Parathyroid adenoma (tissue), 2 donors: ENCODE measurements around the gene PGBD2.
A peak's percentile ranks its signal among the peaks of the same experiment; 100 is the strongest.

Experiments used
- H2AFZ ChIP-seq: fragments of 300-600 bp; sonication (generic); one replicate; pipeline ENCODE4 v1.7.0; 2017; ENCODE audit warnings: antibody characterized with exemption, mild to moderate bottlenecking
- H3K27ac ChIP-seq: fragments of 300-600 bp; sonication (generic); one replicate; pipeline ENCODE4 v1.7.0; 2017
- H3K27me3 ChIP-seq: fragments of 300-600 bp; sonication (generic); one replicate; pipeline ENCODE4 v1.7.0; 2017; ENCODE audit warnings: low read length; ENCODE audit not compliant: control insufficient read depth, insufficient read depth
- H3K36me3 ChIP-seq: fragments of 300-600 bp; sonication (generic); one replicate; pipeline ENCODE4 v1.7.0; 2017; ENCODE audit warnings: low read length; ENCODE audit not compliant: control insufficient read depth, insufficient read depth
- H3K4me1 ChIP-seq: fragments of 300-600 bp; sonication (generic); one replicate; pipeline ENCODE4 v1.7.0; 2017; ENCODE audit warnings: control low read depth
- H3K4me2 ChIP-seq: fragments of 300-600 bp; sonication (generic); one replicate; pipeline ENCODE4 v1.7.0; 2017; ENCODE audit warnings: low read length
- H3K4me3 ChIP-seq: fragments of 300-600 bp; sonication (generic); one replicate; pipeline ENCODE4 v1.7.0; 2017; ENCODE audit warnings: low read depth, low read length
- H3K79me2 ChIP-seq: fragments of 300-600 bp; sonication (generic); one replicate; pipeline ENCODE4 v1.7.0; 2017; ENCODE audit warnings: control low read depth
- H3K9ac ChIP-seq: fragments of 300-600 bp; sonication (generic); one replicate; pipeline ENCODE4 v1.7.0; 2017; ENCODE audit warnings: mild to moderate bottlenecking
- H3K9me3 ChIP-seq: fragments of 300-600 bp; sonication (generic); one replicate; pipeline ENCODE4 v1.7.0; 2017; ENCODE audit warnings: low read length; ENCODE audit not compliant: control insufficient read depth
- TF ChIP-seq, protein P1 (sequence below): fragments of 300-600 bp; sonication (generic); IDR thresholded peaks from one replicate; pipeline ENCODE4 v1.7.0; 2017; ENCODE audit warnings: antibody characterized with exemption, mild to moderate bottlenecking
- donor health status: primary hyperparathyroidism.

Gene PGBD2

DNA sequence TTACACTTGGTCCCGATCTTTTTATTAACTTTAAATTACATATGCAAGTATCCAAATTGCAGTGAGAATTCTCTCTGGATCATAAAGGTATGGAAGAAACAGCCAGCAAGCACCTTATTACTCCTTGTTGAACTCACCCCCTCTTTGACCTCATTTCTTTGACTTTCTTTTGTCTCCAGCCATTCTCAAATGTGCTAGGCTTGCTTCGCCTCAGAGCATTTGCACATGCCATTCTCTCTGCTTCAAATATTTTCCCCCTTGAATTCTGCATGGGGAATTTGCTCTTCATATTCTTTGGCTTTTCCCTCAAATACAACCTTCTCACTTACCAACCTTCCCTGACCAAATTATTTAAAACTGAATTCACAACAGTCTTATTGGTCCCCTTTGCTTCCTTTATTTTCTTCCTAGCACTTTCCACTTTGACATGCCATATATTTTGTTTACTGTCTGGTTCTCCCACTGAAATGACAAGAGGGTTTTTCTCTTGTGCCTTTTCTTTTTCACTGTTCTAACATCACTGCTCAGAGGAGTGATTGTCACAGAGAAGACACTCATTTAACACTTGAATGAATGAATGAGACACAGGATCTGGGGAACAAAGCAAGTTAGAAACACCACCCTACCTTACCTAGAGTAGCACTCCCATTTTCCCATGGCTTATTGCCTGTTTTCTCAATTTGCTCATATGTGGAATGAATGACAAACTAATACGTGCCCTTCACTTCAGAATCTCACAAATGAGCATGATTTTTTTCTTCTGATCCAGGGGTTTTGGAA, 1.4 kb upstream of the PGBD2 start:
- Histone ChIP-seq H3K9me3 (no peaks in the 10 kb centered on the region), H3K4me1 (no peaks in the 10 kb centered on the region), H3K27ac (no peak overlapping the region), H3K9ac (no peak overlapping the region), H3K79me2 (no peaks in the 10 kb centered on the region), H3K4me3 (no peak overlapping the region), H3K27me3 (no peaks in the 10 kb centered on the region), H3K4me2 (no peak overlapping the region), H3K36me3 (no peaks in the 10 kb centered on the region), H2AFZ (peak overlapping the region; percentile 98)
- TF ChIP-seq, protein P1, sequence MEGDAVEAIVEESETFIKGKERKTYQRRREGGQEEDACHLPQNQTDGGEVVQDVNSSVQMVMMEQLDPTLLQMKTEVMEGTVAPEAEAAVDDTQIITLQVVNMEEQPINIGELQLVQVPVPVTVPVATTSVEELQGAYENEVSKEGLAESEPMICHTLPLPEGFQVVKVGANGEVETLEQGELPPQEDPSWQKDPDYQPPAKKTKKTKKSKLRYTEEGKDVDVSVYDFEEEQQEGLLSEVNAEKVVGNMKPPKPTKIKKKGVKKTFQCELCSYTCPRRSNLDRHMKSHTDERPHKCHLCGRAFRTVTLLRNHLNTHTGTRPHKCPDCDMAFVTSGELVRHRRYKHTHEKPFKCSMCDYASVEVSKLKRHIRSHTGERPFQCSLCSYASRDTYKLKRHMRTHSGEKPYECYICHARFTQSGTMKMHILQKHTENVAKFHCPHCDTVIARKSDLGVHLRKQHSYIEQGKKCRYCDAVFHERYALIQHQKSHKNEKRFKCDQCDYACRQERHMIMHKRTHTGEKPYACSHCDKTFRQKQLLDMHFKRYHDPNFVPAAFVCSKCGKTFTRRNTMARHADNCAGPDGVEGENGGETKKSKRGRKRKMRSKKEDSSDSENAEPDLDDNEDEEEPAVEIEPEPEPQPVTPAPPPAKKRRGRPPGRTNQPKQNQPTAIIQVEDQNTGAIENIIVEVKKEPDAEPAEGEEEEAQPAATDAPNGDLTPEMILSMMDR = no peak

DNA sequence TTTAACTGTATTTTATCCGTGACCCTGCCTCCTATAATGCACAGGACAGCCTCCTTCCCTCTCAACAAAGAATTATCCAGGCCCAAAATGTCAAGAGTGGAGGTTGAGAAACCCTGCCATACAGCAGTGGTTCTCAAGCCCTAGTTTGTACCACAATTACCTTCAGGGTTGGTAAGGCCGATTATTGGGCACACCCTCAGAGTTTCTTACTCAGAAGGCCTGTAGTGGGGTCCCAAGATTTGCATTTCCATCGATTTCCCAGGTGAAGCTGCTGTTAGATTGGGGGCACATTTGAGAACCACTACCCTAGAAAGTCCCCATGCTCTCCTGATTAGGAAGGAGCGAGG, 400 bp upstream of the PGBD2 start:
- Histone ChIP-seq H3K27ac (peak overlapping the region; percentile 83), H3K9ac (no peak overlapping the region), H3K4me2 (peak overlapping the region; percentile 54), H3K4me3 (peak overlapping the region; percentile 59), H3K27me3 (no peaks in the 10 kb centered on the region), H2AFZ (peak overlapping the region; percentile 98), H3K36me3 (no peaks in the 10 kb centered on the region), H3K9me3 (no peaks in the 10 kb centered on the region), H3K4me1 (no peaks in the 10 kb centered on the region), H3K79me2 (no peaks in the 10 kb centered on the region)
- TF ChIP-seq, protein P1 = no peak

DNA sequence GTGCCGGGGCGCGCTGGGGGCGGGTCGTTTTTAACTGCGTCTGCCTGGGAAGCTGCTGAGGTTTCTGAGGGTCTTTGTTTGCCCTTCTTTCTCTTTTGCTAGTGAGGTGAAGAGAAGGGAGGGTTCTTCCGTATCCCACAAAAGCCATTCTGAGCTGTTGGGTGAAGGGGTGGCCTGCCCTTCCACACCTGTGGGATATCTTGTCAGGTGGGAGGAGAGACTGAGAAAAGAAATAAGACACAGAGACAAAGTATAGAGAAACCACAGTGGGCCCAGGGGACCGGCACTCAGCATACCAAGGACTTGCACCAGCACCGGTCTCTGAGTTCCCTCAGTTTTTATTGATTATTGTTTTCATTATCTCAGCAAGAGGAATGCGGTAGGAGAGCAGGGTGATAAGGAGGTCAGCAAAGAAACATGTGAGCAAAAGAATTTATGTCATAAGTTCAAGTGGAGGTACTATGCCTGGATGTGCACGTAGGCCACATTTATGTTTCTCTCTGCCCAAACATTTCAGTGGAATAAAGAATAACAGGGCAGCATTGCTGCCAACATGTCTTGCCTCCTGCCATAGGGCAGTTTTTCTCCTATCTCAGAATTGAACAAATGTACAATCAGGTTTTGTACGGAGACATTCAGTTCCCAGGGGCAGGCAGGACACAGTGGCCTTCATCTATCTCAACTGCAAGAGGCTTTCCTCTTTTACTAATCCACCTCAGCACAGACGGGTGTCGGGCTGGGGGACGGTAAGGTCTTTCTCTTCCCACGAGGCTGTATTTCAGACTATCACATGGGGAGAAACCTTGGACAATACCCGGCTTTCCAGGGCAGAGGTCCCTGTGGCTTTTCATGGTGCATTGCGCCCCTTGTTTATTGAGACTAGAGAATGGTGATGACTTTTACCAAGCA, 972 bp downstream of the PGBD2 start:
- peak overlapping the region; percentile 74 for H2AFZ ChIP-seq
- H3K4me3 ChIP-seq = peak overlapping the region; percentile 74
- H3K4me1 ChIP-seq = no peaks in the 10 kb centered on the region
- peak overlapping the region; percentile 87 for H3K4me2 ChIP-seq
- no peaks in the 10 kb centered on the region for H3K36me3 ChIP-seq
- H3K9ac ChIP-seq = no peak overlapping the region
- TF ChIP-seq, protein P1 = no peak
- H3K27me3 ChIP-seq = no peaks in the 10 kb centered on the region
- peak overlapping the region; percentile 59 for H3K27ac ChIP-seq
- H3K9me3 ChIP-seq = no peaks in the 10 kb centered on the region
- no peaks in the 10 kb centered on the region for H3K79me2 ChIP-seq

DNA sequence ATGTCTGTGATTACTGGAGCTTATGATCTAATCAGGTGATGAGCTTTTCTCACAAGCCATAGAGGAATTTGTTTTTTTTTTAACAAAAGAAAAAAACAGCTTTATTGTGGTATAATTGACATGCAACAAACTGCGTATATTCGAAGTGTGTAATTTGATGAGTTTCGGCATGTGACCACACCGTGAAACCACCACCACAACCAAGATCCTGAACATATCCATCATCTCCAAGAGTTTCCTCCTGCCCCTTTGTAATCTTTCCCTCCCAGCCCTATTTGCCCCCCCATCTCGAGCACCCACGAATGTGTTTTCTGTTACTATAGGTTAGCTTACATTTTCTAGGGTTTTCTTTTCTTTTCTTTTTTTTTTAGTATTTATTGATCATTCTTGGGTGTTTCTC, 4.7 kb downstream of the PGBD2 start:
- TF ChIP-seq, protein P1 = no peak
- Histone ChIP-seq H3K27ac (no peak overlapping the region), H3K36me3 (no peaks in the 10 kb centered on the region), H3K79me2 (no peaks in the 10 kb centered on the region), H2AFZ (no peak overlapping the region), H3K4me3 (no peak overlapping the region), H3K27me3 (no peaks in the 10 kb centered on the region), H3K4me1 (no peaks in the 10 kb centered on the region), H3K9ac (no peak overlapping the region), H3K4me2 (no peak overlapping the region), H3K9me3 (no peaks in the 10 kb centered on the region)
